Endothelial cell of umbilical vein (primary cell): ENCODE results near the gene PSTPIP1. TPM values are rescaled to one million over a fixed set of nuclear protein-coding genes. Genes with fewer than 3 reads are reported as not detected.
A peak's percentile ranks its signal among the peaks of the same experiment; 100 is the strongest.

Source experiments
- BruUV-seq: library from RNA; stranded (reverse); fragments of 400-500 nt; replicated peaks from 2 replicates; lab custom pipeline; 2021; lab: Mats Ljungman, UMichigan
- CTCF ChIA-PET: fragments of 300-600, 350-600 bp; sonication (Branson Sonifier 250); formaldehyde crosslinking; loops from one replicate; lab custom pipeline; 2021; ENCODE audit warnings: antibody characterized with exemption, inconsistent platforms; lab: Charles Lee
- POLR2A ChIA-PET: fragments of 300-600, 350-600 bp; sonication (Branson Sonifier 250); formaldehyde crosslinking; loops from one replicate; lab custom pipeline; 2021; ENCODE audit warnings: antibody characterized with exemption, inconsistent platforms; lab: Charles Lee
- DNase-seq: peaks from one replicate; pipeline ENCODE4 v3.0.0-alpha.2; 2011; ENCODE audit warnings: low read depth, low spot score
- FAIRE-seq: peaks from 2 replicates; lab custom pipeline; 2011; peaks lifted over from hg19 to GRCh38; lab: Jason Lieb, UNC
- H2AFZ ChIP-seq: 2 replicates; pipeline ENCODE4 v1.6.0; 2012; ENCODE audit warnings: low read depth, low read length, control low read depth, inconsistent platforms
- H3K27ac ChIP-seq: 2 replicates; pipeline ENCODE4 v1.5.1; 2011; ENCODE audit warnings: low read depth, mild to moderate bottlenecking, control low read depth, low read length, moderate library complexity; ENCODE audit not compliant: insufficient read depth
- H3K27me3 ChIP-seq, 2 experiments: 2 replicates each; pipeline versions ENCODE4 v1.6.0 to v1.6.1; 2011; ENCODE audit warnings: low read length in 2 of 2, mixed read lengths in 1 of 2; ENCODE audit not compliant: control insufficient read depth in 2 of 2, insufficient read depth in 2 of 2
- H3K36me3 ChIP-seq, 2 experiments: 2 replicates in 1 of 2; 3 replicates in 1 of 2; pipeline ENCODE4 v1.5.1; 2011; ENCODE audit warnings: low read length in 2 of 2, mild to moderate bottlenecking in 1 of 2, moderate library complexity in 1 of 2; ENCODE audit not compliant: control insufficient read depth in 2 of 2, insufficient read depth in 2 of 2; ENCODE audit errors: extremely low read depth in 1 of 2
- H3K4me1 ChIP-seq: 3 replicates; pipeline ENCODE4 v1.5.1; 2011; ENCODE audit warnings: mild to moderate bottlenecking, low read length; ENCODE audit not compliant: control insufficient read depth, insufficient read depth; ENCODE audit errors: extremely low read depth
- H3K4me2 ChIP-seq: 2 replicates; pipeline ENCODE4 v1.6.1; 2011; ENCODE audit warnings: low read length, control low read depth, mixed read lengths; ENCODE audit not compliant: insufficient read depth
- H3K4me3 ChIP-seq, 3 experiments: fragments of 200-600 bp in 1 of 3; sonication (generic), shearing (Covaris generic) in 1 of 3; replicated peaks in 1 of 3; 2 replicates each; pipeline ENCODE4 v1.5.1; 2011 to 2016; ENCODE audit warnings: control low read depth in 3 of 3, low read length in 3 of 3, mild to moderate bottlenecking in 2 of 3, inconsistent platforms in 1 of 3, low read depth in 1 of 3, moderate library complexity in 1 of 3; ENCODE audit not compliant: insufficient read depth in 1 of 3
- H3K79me2 ChIP-seq: 2 replicates; pipeline ENCODE4 v1.6.0; 2012; ENCODE audit warnings: low read length, inconsistent platforms; ENCODE audit not compliant: control insufficient read depth, insufficient read depth
- H3K9ac ChIP-seq: replicated peaks from 2 replicates; pipeline ENCODE3; 2011; ENCODE audit warnings: low read length, control low read depth; ENCODE audit not compliant: insufficient read depth; ENCODE audit errors: extremely low read depth
- H3K9me1 ChIP-seq: replicated peaks from 3 replicates; pipeline ENCODE4 v1.6.0; 2011; ENCODE audit warnings: mild to moderate bottlenecking, low read length; ENCODE audit not compliant: control insufficient read depth, insufficient read depth; ENCODE audit errors: extremely low read depth
- H3K9me3 ChIP-seq: replicated peaks from 2 replicates; pipeline ENCODE4 v1.5.1; 2012; ENCODE audit warnings: low read length, inconsistent platforms; ENCODE audit not compliant: control insufficient read depth, insufficient read depth
- H4K20me1 ChIP-seq: replicated peaks from 2 replicates; pipeline ENCODE3; 2011; ENCODE audit warnings: mild to moderate bottlenecking, low read length; ENCODE audit not compliant: control insufficient read depth, insufficient read depth; ENCODE audit errors: extremely low read depth
- CTCF ChIP-seq, 2 donors: IDR thresholded peaks; 1 replicate in 1 of 2; 2 replicates in 1 of 2; pipeline ENCODE4 v1.5.1; 2011; ENCODE audit warnings: low read length in 2 of 2, mild to moderate bottlenecking in 2 of 2, moderate library complexity in 2 of 2, control low read depth in 1 of 2, inconsistent platforms in 1 of 2, low read depth in 1 of 2; ENCODE audit not compliant: insufficient read depth in 1 of 2; ENCODE audit errors: extremely low read depth in 1 of 2
- EZH2 ChIP-seq: IDR thresholded peaks from 2 replicates; pipeline ENCODE4 v1.6.1; 2012; ENCODE audit warnings: borderline replicate concordance, low read depth, mild to moderate bottlenecking, moderate library complexity, low read length, inconsistent platforms; ENCODE audit not compliant: severe bottlenecking
- FOS ChIP-seq: IDR thresholded peaks from 2 replicates; pipeline ENCODE4 v1.6.1; 2011; ENCODE audit warnings: mild to moderate bottlenecking, low read length, moderate library complexity, borderline replicate concordance; ENCODE audit not compliant: insufficient read depth
- GATA2 ChIP-seq: IDR thresholded peaks from 2 replicates; pipeline ENCODE4 v1.7.0; 2011; ENCODE audit warnings: low read depth, mild to moderate bottlenecking, moderate library complexity, mixed read lengths, low read length; ENCODE audit not compliant: insufficient read length, insufficient read depth
- JUN ChIP-seq: IDR thresholded peaks from 2 replicates; pipeline ENCODE4 v1.6.1; 2011; ENCODE audit warnings: borderline replicate concordance, low read depth; ENCODE audit not compliant: insufficient read length, insufficient read depth
- MAX ChIP-seq: IDR thresholded peaks from 2 replicates; pipeline ENCODE4 v1.6.1; 2011; ENCODE audit not compliant: insufficient read depth, insufficient read length
- MYC ChIP-seq: IDR thresholded peaks from one replicate; pipeline ENCODE4 v1.6.1; 2011; ENCODE audit warnings: mild to moderate bottlenecking, low read depth, low read length
- POLR2A ChIP-seq: IDR thresholded peaks from 2 replicates; pipeline ENCODE4 v1.6.1; 2012; ENCODE audit warnings: low read depth, mild to moderate bottlenecking, control low read depth, low read length
- POLR2AphosphoS5 ChIP-seq: IDR thresholded peaks from 2 replicates; pipeline ENCODE4 v1.6.1; 2012; ENCODE audit warnings: low read depth, mild to moderate bottlenecking, control low read depth, low read length, moderate library complexity; ENCODE audit not compliant: insufficient read depth
- dilution Hi-C: fragments of 300-500 bp; cut with MboI; formaldehyde crosslinking; loops from one replicate; pipeline ENCODE4 v1.15.0; 2019; ENCODE audit warnings: low sequenced_read_pairs; ENCODE audit not compliant: extremely low pct_ligation_motif_present
- intact Hi-C: fragments of 100-400 bp; cut with micrococcal nuclease; formaldehyde crosslinking; loops from one replicate; pipeline ENCODE4 v1.10.0; 2022
- polyA plus RNA-seq, 4 experiments: library from polyadenylated mRNA; depleted of rRNA in 3 of 4; stranded (reverse) in 3 of 4; unstranded in 1 of 4; fragments of >200 nt; gene quantifications; 2 replicates each; pipeline versions ENCODE4 v1.2.1 to v1.2.3, GENCODE V29; 2011 to 2012; ENCODE audit warnings: missing spikeins in 1 of 4
- total RNA-seq: library from RNA; stranded (reverse); gene quantifications from 2 replicates; pipeline ENCODE4 v1.2.3, GENCODE V29; 2021

Gene PSTPIP1
- total and polyA plus RNA-seq, 2 donors (not counting 3 experiments of a cell fraction or from before 2014, with no cell fraction given): not detected

- H3K79me2 ChIP-seq: peaks cover 37% of the 10 kb centered on the region
- ChIA-PET POLR2A (interaction anchor here (1.0 kb wide), 1 partner anchor 11 kb away, joined by 6 read pairs; no protein-coding TSS in a partner anchor), CTCF (interaction anchor here (1.0 kb wide), 3 partner anchors 21 to 472 kb away, joined by 5 to 7 read pairs (median 7); no protein-coding TSS in a partner anchor)
- H3K9me3 ChIP-seq: no peaks in the 10 kb centered on the region
- FAIRE-seq: no peak
- intact Hi-C loops: loop anchor here (1.0 to 2.0 kb wide), 2 partner anchors 37 to 349 kb away; partner anchors contain the start of genes HMG20A and PEAK1
- H4K20me1 ChIP-seq: no peaks in the 10 kb centered on the region
- no peak overlapping the region for H3K4me3 ChIP-seq
- H3K4me2 ChIP-seq: no peak overlapping the region
- H3K27ac ChIP-seq: peak overlapping the region; percentile 81
- no peak overlapping the region for H3K9ac ChIP-seq
- DNase-seq: no peak
- TF ChIP-seq GATA2: no peak
- dilution Hi-C loops: no loop called here
- peak overlapping the region; percentile 83 for H2AFZ ChIP-seq
- H3K36me3 ChIP-seq: no peaks in the 10 kb centered on the region
- H3K27me3 ChIP-seq: peaks cover 7 to 9% of the 10 kb centered on the region in 2 experiments
- peaks cover 34% of the 10 kb centered on the region for H3K4me1 ChIP-seq
- no TSS peak for BruUV-seq
- H3K9me1 ChIP-seq: no peaks in the 10 kb centered on the region
Measured at GRCh38 chr15:77071305-77072223, 76.6 kb downstream of the PSTPIP1 start.

GRCh38 chr15:77074350-77074749 is 79.4 kb downstream of the PSTPIP1 start:
- ChIA-PET CTCF (interaction anchor here (0.7 kb wide), 1 partner anchor 26 kb away, joined by 3 read pairs; no protein-coding TSS in a partner anchor), POLR2A (no interaction called here)
- H3K9me3 ChIP-seq: no peaks in the 10 kb centered on the region
- no TSS peak for BruUV-seq
- DNase-seq (no peak), FAIRE-seq (no peak)
- dilution Hi-C loops: no loop called here
- H3K27me3 ChIP-seq: peaks cover 8 to 9% of the 10 kb centered on the region in 2 experiments
- TF ChIP-seq GATA2: no peak
- no peak for TF ChIP-seq POLR2AphosphoS5
- no peak for TF ChIP-seq JUN
- no peak for TF ChIP-seq POLR2A
- no peak for TF ChIP-seq FOS
- TF ChIP-seq MAX: no peak
- no peak for TF ChIP-seq MYC
- no peak for TF ChIP-seq CTCF (IDR thresholded peaks at IDR 0.05; ENCODE audit: extremely low read depth in 1 of 2, insufficient read depth in 1 of 2, low read depth in 1 of 2, low read length in 2 of 2)
- no peak for TF ChIP-seq EZH2
- H4K20me1 ChIP-seq: no peaks in the 10 kb centered on the region
- no peak overlapping the region for H3K4me2 ChIP-seq
- no peak overlapping the region for H2AFZ ChIP-seq
- no peak overlapping the region for H3K9ac ChIP-seq
- no peak overlapping the region for H3K4me3 ChIP-seq
- H3K79me2 ChIP-seq: peaks cover 12% of the 10 kb centered on the region
- no peak overlapping the region for H3K27ac ChIP-seq
- H3K9me1 ChIP-seq: no peaks in the 10 kb centered on the region
- no peaks in the 10 kb centered on the region for H3K36me3 ChIP-seq
- H3K4me1 ChIP-seq: peaks cover 9% of the 10 kb centered on the region
- intact Hi-C loops: no loop called here
